Activated T-helper 17 cell treated with anti-CD3 and anti-CD28 coated beads, Interleukin-2, amount 50 U/mL, for 72 hours (primary cell): ENCODE results near the gene MTPN. TPM values are rescaled to one million over a fixed set of nuclear protein-coding genes. Genes with fewer than 3 reads are reported as not detected.

Experiments
- ATAC-seq: fragments of 150-1000 bp; cut with Tn5 transposase; replicated peaks from 2 replicates; pipeline ENCODE4 v1.10.0; 2021; ENCODE audit warnings: mild to moderate bottlenecking, moderate library complexity
- H3K27ac Mint-ChIP-seq: one replicate; pipeline ENCODE4 v1.8.0; 2022; ENCODE audit warnings: mixed read lengths
- H3K27me3 Mint-ChIP-seq: one replicate; pipeline ENCODE4 v1.8.0; 2022; ENCODE audit warnings: mixed read lengths
- H3K36me3 Mint-ChIP-seq: one replicate; pipeline ENCODE4 v1.8.0; 2022; ENCODE audit warnings: low read depth, mild to moderate bottlenecking, mixed read lengths
- H3K4me1 Mint-ChIP-seq: one replicate; pipeline ENCODE4 v1.8.0; 2022; ENCODE audit warnings: mixed read lengths
- H3K4me3 Mint-ChIP-seq: one replicate; pipeline ENCODE4 v1.8.0; 2022; ENCODE audit warnings: mild to moderate bottlenecking, mixed read lengths
- H3K9me3 Mint-ChIP-seq: one replicate; pipeline ENCODE4 v1.8.0; 2022; ENCODE audit warnings: mixed read lengths
- total RNA-seq, 2 donors: library from RNA; stranded (reverse); gene quantifications; one replicate each; pipeline ENCODE4 v1.2.3, GENCODE V29; 2022

The MTPN gene
- 100 to 1,000 TPM in 1 of 2 donors, 10 to 100 TPM in 1; 99.7 to 149 TPM for total RNA-seq

- H3K4me3 Mint-ChIP-seq: peak within 1 kb of the TSS; percentile 91
- H3K36me3 Mint-ChIP-seq: peaks cover 49% of the 10 kb centered on the region
- peak; percentile 75 for ATAC-seq
- peaks cover 52% of the 10 kb centered on the region for H3K4me1 Mint-ChIP-seq
- peak within 1 kb of the TSS; percentile 94 for H3K27ac Mint-ChIP-seq
- H3K27me3 Mint-ChIP-seq: no peaks in the 10 kb centered on the region
- no peaks in the 10 kb centered on the region for H3K9me3 Mint-ChIP-seq
These were observed at the start of gene MTPN for GRCh38 chr7:135977007-135977741. Gene MTPN (minus strand): TSS chr7:135977359. CDS start chr7:135977100, 259 bp downstream.

GRCh38 chr7:136026209-136026608, 49.0 kb upstream of the MTPN start:
- H3K4me1 Mint-ChIP-seq: peaks cover 21% of the 10 kb centered on the region
- peaks cover 24% of the 10 kb centered on the region for H3K36me3 Mint-ChIP-seq
- H3K27me3 Mint-ChIP-seq: no peaks in the 10 kb centered on the region
- no peaks in the 10 kb centered on the region for H3K9me3 Mint-ChIP-seq
- H3K4me3 Mint-ChIP-seq: no peak overlapping the region
- no peak overlapping the region for H3K27ac Mint-ChIP-seq
- no peak for ATAC-seq

- Mint-ChIP-seq H3K36me3 (peaks cover 13% of the 10 kb centered on the region), H3K9me3 (no peaks in the 10 kb centered on the region), H3K27me3 (no peaks in the 10 kb centered on the region), H3K27ac (no peak overlapping the region), H3K4me1 (peaks cover 12% of the 10 kb centered on the region), H3K4me3 (no peak overlapping the region)
- ATAC-seq: no peak
These were observed 46.1 kb upstream of the MTPN start for GRCh38 chr7:136023134-136023869.

- ATAC-seq: no peak
- no peaks in the 10 kb centered on the region for H3K27me3 Mint-ChIP-seq
- H3K4me1 Mint-ChIP-seq: peaks cover 11% of the 10 kb centered on the region
- no peaks in the 10 kb centered on the region for H3K36me3 Mint-ChIP-seq
- no peak overlapping the region for H3K4me3 Mint-ChIP-seq
- H3K27ac Mint-ChIP-seq: no peak overlapping the region
- H3K9me3 Mint-ChIP-seq: no peaks in the 10 kb centered on the region
These were observed 43.4 kb upstream of the MTPN start for GRCh38 chr7:136020556-136020955.

GRCh38 chr7:136018104-136018503, 40.9 kb upstream of the MTPN start:
- peaks cover 11% of the 10 kb centered on the region for H3K4me1 Mint-ChIP-seq
- no peak for ATAC-seq
- no peak overlapping the region for H3K4me3 Mint-ChIP-seq
- no peaks in the 10 kb centered on the region for H3K36me3 Mint-ChIP-seq
- no peaks in the 10 kb centered on the region for H3K27me3 Mint-ChIP-seq
- no peak overlapping the region for H3K27ac Mint-ChIP-seq
- H3K9me3 Mint-ChIP-seq: no peaks in the 10 kb centered on the region

- no peaks in the 10 kb centered on the region for H3K36me3 Mint-ChIP-seq
- no peaks in the 10 kb centered on the region for H3K9me3 Mint-ChIP-seq
- ATAC-seq: peak; percentile 97
- H3K27ac Mint-ChIP-seq: peak overlapping the region; percentile 5
- peaks cover 14% of the 10 kb centered on the region for H3K4me1 Mint-ChIP-seq
- peak overlapping the region; percentile 25 for H3K4me3 Mint-ChIP-seq
- H3K27me3 Mint-ChIP-seq: no peaks in the 10 kb centered on the region
These were observed 39.7 kb upstream of the MTPN start for GRCh38 chr7:136016649-136017395.

- H3K4me3 Mint-ChIP-seq: no peak overlapping the region
- ATAC-seq: no peak
- no peaks in the 10 kb centered on the region for H3K36me3 Mint-ChIP-seq
- no peaks in the 10 kb centered on the region for H3K27me3 Mint-ChIP-seq
- no peak overlapping the region for H3K27ac Mint-ChIP-seq
- H3K9me3 Mint-ChIP-seq: no peaks in the 10 kb centered on the region
- H3K4me1 Mint-ChIP-seq: peaks cover 14% of the 10 kb centered on the region
These were observed 38.5 kb upstream of the MTPN start for GRCh38 chr7:136015638-136016037.

- H3K4me3 Mint-ChIP-seq: no peak overlapping the region
- H3K4me1 Mint-ChIP-seq: peaks cover 14% of the 10 kb centered on the region
- no peaks in the 10 kb centered on the region for H3K9me3 Mint-ChIP-seq
- ATAC-seq: no peak
- H3K27me3 Mint-ChIP-seq: no peaks in the 10 kb centered on the region
- H3K27ac Mint-ChIP-seq: no peak overlapping the region
- H3K36me3 Mint-ChIP-seq: no peaks in the 10 kb centered on the region
These were observed 37.5 kb upstream of the MTPN start for GRCh38 chr7:136014659-136015058.

GRCh38 chr7:136012238-136012637, 35.1 kb upstream of the MTPN start:
- Mint-ChIP-seq H3K27ac (no peak overlapping the region), H3K9me3 (no peaks in the 10 kb centered on the region), H3K36me3 (no peaks in the 10 kb centered on the region), H3K4me1 (peaks cover 14% of the 10 kb centered on the region), H3K4me3 (peak overlapping the region; percentile 75), H3K27me3 (no peaks in the 10 kb centered on the region)
- ATAC-seq: peak; percentile 11

- peak; percentile 32 for ATAC-seq
These were observed 32.4 kb upstream of the MTPN start for GRCh38 chr7:136009488-136010079.

GRCh38 chr7:136006208-136006607, 29.0 kb upstream of the MTPN start:
- H3K27ac Mint-ChIP-seq: no peak overlapping the region
- H3K4me1 Mint-ChIP-seq: no peaks in the 10 kb centered on the region
- no peaks in the 10 kb centered on the region for H3K27me3 Mint-ChIP-seq
- no peak for ATAC-seq
- H3K9me3 Mint-ChIP-seq: no peaks in the 10 kb centered on the region
- no peak overlapping the region for H3K4me3 Mint-ChIP-seq
- H3K36me3 Mint-ChIP-seq: no peaks in the 10 kb centered on the region

More at GRCh38 chr7:136009488-136010079, 32.4 kb upstream of the MTPN start:
- Mint-ChIP-seq H3K36me3 (no peaks in the 10 kb centered on the region), H3K9me3 (no peaks in the 10 kb centered on the region), H3K4me3 (no peak overlapping the region), H3K4me1 (peaks cover 4% of the 10 kb centered on the region), H3K27ac (no peak overlapping the region), H3K27me3 (no peaks in the 10 kb centered on the region)

- Mint-ChIP-seq H3K9me3 (no peaks in the 10 kb centered on the region), H3K36me3 (no peaks in the 10 kb centered on the region), H3K27ac (no peak overlapping the region), H3K4me1 (no peaks in the 10 kb centered on the region), H3K4me3 (no peak overlapping the region), H3K27me3 (no peaks in the 10 kb centered on the region)
- ATAC-seq: no peak
These were observed 26.9 kb upstream of the MTPN start for GRCh38 chr7:136004083-136004482.

GRCh38 chr7:136002802-136003201, 25.6 kb upstream of the MTPN start:
- H3K4me3 Mint-ChIP-seq: no peak overlapping the region
- no peak overlapping the region for H3K27ac Mint-ChIP-seq
- no peak for ATAC-seq
- H3K27me3 Mint-ChIP-seq: no peaks in the 10 kb centered on the region
- no peaks in the 10 kb centered on the region for H3K4me1 Mint-ChIP-seq
- H3K9me3 Mint-ChIP-seq: no peaks in the 10 kb centered on the region
- no peaks in the 10 kb centered on the region for H3K36me3 Mint-ChIP-seq

- Mint-ChIP-seq H3K9me3 (no peaks in the 10 kb centered on the region), H3K4me1 (peaks cover 4% of the 10 kb centered on the region), H3K4me3 (no peak overlapping the region), H3K27me3 (no peaks in the 10 kb centered on the region), H3K27ac (no peak overlapping the region), H3K36me3 (no peaks in the 10 kb centered on the region)
- ATAC-seq: no peak
These were observed 23.2 kb upstream of the MTPN start for GRCh38 chr7:136000288-136000913.
